Measurements from ENCODE around the gene MME.
"Not testable (repeated sequence)": the region's sequence is repeated elsewhere in the genome, so short reads cannot be mapped to it uniquely, and the experiment has no call there.

Gene MME

GRCh38 chr3:155084567-155084966, 4.4 kb downstream of the MME start:
- DNase-seq (ENCODE audit: low read depth, low spot score): no peak

- no peak for DNase-seq (ENCODE audit: low read depth, low spot score)
Measured at GRCh38 chr3:155086051-155086450, 5.9 kb downstream of the MME start.

GRCh38 chr3:155088706-155089345, 8.7 kb downstream of the MME start:
- DNase-seq (ENCODE audit: low read depth, low spot score): no peak

- no peak for DNase-seq (ENCODE audit: low read depth, low spot score)
Measured at GRCh38 chr3:155089495-155089894, 9.4 kb downstream of the MME start.

GRCh38 chr3:155093261-155093660, 13.1 kb downstream of the MME start:
- DNase-seq (ENCODE audit: low read depth, low spot score): no peak

GRCh38 chr3:155096303-155097008, 16.3 kb downstream of the MME start:
- no peak for DNase-seq (ENCODE audit: low read depth, low spot score)

GRCh38 chr3:155097009-155097349, 16.9 kb downstream of the MME start:
- no peak for DNase-seq (ENCODE audit: low read depth, low spot score)

GRCh38 chr3:155101398-155101797, 21.3 kb downstream of the MME start:
- peak; percentile 10 for DNase-seq (ENCODE audit: low read depth, low spot score)

- no peak for DNase-seq (ENCODE audit: low read depth, low spot score)
Measured at GRCh38 chr3:155102329-155102728, 22.2 kb downstream of the MME start.

- DNase-seq (ENCODE audit: low read depth, low spot score): no peak
Measured at GRCh38 chr3:155103686-155104085, 23.6 kb downstream of the MME start.

GRCh38 chr3:155106119-155106518, 26.0 kb downstream of the MME start:
- no peak for DNase-seq (ENCODE audit: low read depth, low spot score)

GRCh38 chr3:155110022-155110421, 29.9 kb downstream of the MME start:
- DNase-seq (ENCODE audit: low read depth, low spot score): no peak

- DNase-seq (ENCODE audit: low read depth, low spot score): no peak
Measured at GRCh38 chr3:155110996-155111901, 31.1 kb downstream of the MME start.

GRCh38 chr3:155111971-155112370, 31.9 kb downstream of the MME start:
- no peak for DNase-seq (ENCODE audit: low read depth, low spot score)

GRCh38 chr3:155112661-155113389, 32.7 kb downstream of the MME start:
- no peak for DNase-seq (ENCODE audit: low read depth, low spot score)

GRCh38 chr3:155124745-155125144, 44.6 kb downstream of the MME start:
- not testable (repeated sequence) for DNase-seq (ENCODE audit: low read depth, low spot score)

GRCh38 chr3:155129396-155129795, 49.3 kb downstream of the MME start:
- no peak for DNase-seq (ENCODE audit: low read depth, low spot score)

GRCh38 chr3:155130001-155130400, 49.9 kb downstream of the MME start:
- no peak for DNase-seq (ENCODE audit: low read depth, low spot score)

- no peak for DNase-seq (ENCODE audit: low read depth, low spot score)
Measured at GRCh38 chr3:155131104-155131503, 51.0 kb downstream of the MME start.

- not testable (repeated sequence) for DNase-seq (ENCODE audit: low read depth, low spot score)
Measured at GRCh38 chr3:155134311-155134710, 54.2 kb downstream of the MME start.

- DNase-seq (ENCODE audit: low read depth, low spot score): no peak
Measured at GRCh38 chr3:155135003-155135402, 54.9 kb downstream of the MME start.

GRCh38 chr3:155138677-155139076, 58.6 kb downstream of the MME start:
- DNase-seq (ENCODE audit: low read depth, low spot score): no peak
